ENCODE measurements around the gene RSRP1. TPM values are rescaled to one million over a fixed set of nuclear protein-coding genes. Genes with fewer than 3 reads are reported as not detected.

RSRP1 gene
- total and polyA plus RNA-seq, 2 donors (not counting 3 experiments of a cell fraction or from before 2014, with no cell fraction given), result 50.5 to 99.4 TPM

DNA sequence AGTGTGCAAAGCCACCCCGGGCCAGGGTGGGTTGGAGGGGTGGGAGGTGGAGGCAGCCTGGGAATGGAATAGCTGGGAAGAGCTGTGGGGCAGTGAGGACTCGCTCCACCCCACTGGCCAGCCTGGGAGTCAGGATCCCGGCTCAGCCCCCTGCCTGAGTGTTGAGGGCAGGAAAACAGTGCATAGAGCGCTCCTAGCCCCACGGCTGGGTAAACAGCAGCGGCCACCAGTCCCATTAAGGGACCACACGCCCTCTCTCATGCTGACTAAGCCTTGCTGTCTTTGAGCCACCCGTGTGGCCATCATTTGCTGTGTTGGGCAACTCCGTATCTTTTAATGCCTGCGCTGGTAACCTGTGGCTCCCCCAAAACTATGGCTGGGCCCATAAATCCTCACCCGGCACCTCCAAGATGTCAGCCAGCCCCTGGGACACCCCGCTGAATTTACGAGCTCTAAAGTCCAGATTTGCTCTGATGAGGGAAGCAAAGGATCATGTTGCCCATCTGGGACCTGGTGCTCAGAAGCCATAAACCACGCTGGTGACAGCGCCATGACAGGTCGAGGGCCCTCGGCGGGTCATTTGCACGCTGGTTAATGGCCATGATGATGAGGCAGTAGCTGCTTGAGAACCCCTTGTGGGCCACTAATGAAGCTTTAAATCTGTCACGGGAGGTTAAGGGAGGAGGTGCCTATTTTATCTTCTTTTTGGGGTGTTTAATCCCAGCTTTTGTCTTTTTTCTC is 49.8 kb downstream of the RSRP1 start:
- Histone ChIP-seq H3K9ac (replicated peaks; ENCODE audit: extremely low read depth, insufficient read depth, low read length) (no peak overlapping the region), H4K20me1 (replicated peaks; ENCODE audit: control insufficient read depth, extremely low read depth, insufficient read depth, low read length) (no peaks in the 10 kb centered on the region), H3K36me3 (ENCODE audit: control insufficient read depth in 2 of 2, extremely low read depth in 1 of 2, insufficient read depth in 2 of 2, low read length in 2 of 2) (no peaks in the 10 kb centered on the region), H3K79me2 (ENCODE audit: control insufficient read depth, insufficient read depth, low read length) (no peaks in the 10 kb centered on the region), H3K27me3 (ENCODE audit: control insufficient read depth in 2 of 2, insufficient read depth in 2 of 2, low read length in 2 of 2) (peaks cover 7 to 8% of the 10 kb centered on the region in 2 experiments), H3K9me3 (replicated peaks; ENCODE audit: control insufficient read depth, insufficient read depth, low read length) (no peaks in the 10 kb centered on the region), H3K4me1 (ENCODE audit: control insufficient read depth, extremely low read depth, insufficient read depth, low read length) (no peaks in the 10 kb centered on the region), H2AFZ (ENCODE audit: low read depth, low read length) (no peak overlapping the region), H3K4me2 (ENCODE audit: insufficient read depth, low read length) (no peak overlapping the region), H3K4me3 (replicated peaks in 1 of 3; ENCODE audit: insufficient read depth in 1 of 3, low read depth in 1 of 3, low read length in 3 of 3) (no peak overlapping the region), H3K9me1 (replicated peaks; ENCODE audit: control insufficient read depth, extremely low read depth, insufficient read depth, low read length) (no peaks in the 10 kb centered on the region), H3K27ac (ENCODE audit: insufficient read depth, low read depth, low read length) (no peak overlapping the region)
- BruUV-seq (replicated peaks), result no TSS peak
- TF ChIP-seq POLR2AphosphoS5 (IDR thresholded peaks at IDR 0.05; ENCODE audit: insufficient read depth, low read depth, low read length), result no peak
- no peak for DNase-seq (ENCODE audit: low read depth, low spot score)
- dilution Hi-C loops (cut with MboI; ENCODE audit: extremely low pct_ligation_motif_present, low sequenced_read_pairs) (no loop called here), intact Hi-C loops (cut with micrococcal nuclease) (no loop called here)
- no peak for FAIRE-seq
- CTCF ChIA-PET, result interaction anchor here (1.0 to 1.7 kb wide), 2 partner anchors 12 to 161 kb away, joined by 3 to 4 read pairs; no protein-coding TSS in a partner anchor
- POLR2A ChIA-PET, result no interaction called here

DNA sequence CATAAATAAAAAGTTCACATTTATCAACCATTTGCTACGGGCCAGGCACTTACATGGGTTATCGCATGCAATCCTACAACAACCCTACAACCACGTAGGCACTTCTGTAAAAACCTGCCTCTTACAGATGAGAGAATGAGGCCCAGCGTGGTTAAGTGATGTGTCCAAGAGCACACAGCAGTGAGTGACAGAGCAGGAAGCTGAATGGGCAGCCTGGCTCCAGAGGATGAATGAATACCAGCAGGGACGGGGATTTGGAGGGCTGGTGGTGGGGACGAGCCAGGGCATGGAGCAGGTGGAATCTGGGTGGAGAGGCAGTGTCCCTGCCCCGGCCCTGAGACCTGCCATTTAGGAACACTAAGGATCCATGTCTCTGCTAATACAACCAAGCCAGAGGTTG is 50.4 kb downstream of the RSRP1 start:
- H3K9ac ChIP-seq (replicated peaks; ENCODE audit: extremely low read depth, insufficient read depth, low read length), result no peak overlapping the region
- ChIA-PET POLR2A (no interaction called here), CTCF (interaction anchor here (1.0 to 1.7 kb wide), 2 partner anchors 11 to 160 kb away, joined by 3 to 4 read pairs; no protein-coding TSS in a partner anchor)
- H2AFZ ChIP-seq (ENCODE audit: low read depth, low read length), result no peak overlapping the region
- no peaks in the 10 kb centered on the region for H3K9me1 ChIP-seq (replicated peaks; ENCODE audit: control insufficient read depth, extremely low read depth, insufficient read depth, low read length)
- no peaks in the 10 kb centered on the region for H3K4me1 ChIP-seq (ENCODE audit: control insufficient read depth, extremely low read depth, insufficient read depth, low read length)
- H3K36me3 ChIP-seq (ENCODE audit: control insufficient read depth in 2 of 2, extremely low read depth in 1 of 2, insufficient read depth in 2 of 2, low read length in 2 of 2), result no peaks in the 10 kb centered on the region
- intact Hi-C loops (cut with micrococcal nuclease), result no loop called here
- TF ChIP-seq, protein P1, sequence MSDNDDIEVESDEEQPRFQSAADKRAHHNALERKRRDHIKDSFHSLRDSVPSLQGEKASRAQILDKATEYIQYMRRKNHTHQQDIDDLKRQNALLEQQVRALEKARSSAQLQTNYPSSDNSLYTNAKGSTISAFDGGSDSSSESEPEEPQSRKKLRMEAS (IDR thresholded peaks at IDR 0.05; ENCODE audit: insufficient read depth, insufficient read length), result no peak
- TF ChIP-seq GATA2 (IDR thresholded peaks at IDR 0.05; ENCODE audit: insufficient read depth, insufficient read length, low read depth, low read length), result no peak
- no peak for TF ChIP-seq POLR2AphosphoS5 (IDR thresholded peaks at IDR 0.05; ENCODE audit: insufficient read depth, low read depth, low read length)
- H4K20me1 ChIP-seq (replicated peaks; ENCODE audit: control insufficient read depth, extremely low read depth, insufficient read depth, low read length), result no peaks in the 10 kb centered on the region
- FAIRE-seq (no peak), DNase-seq (ENCODE audit: low read depth, low spot score) (no peak)
- BruUV-seq (replicated peaks), result no TSS peak
- dilution Hi-C loops (cut with MboI; ENCODE audit: extremely low pct_ligation_motif_present, low sequenced_read_pairs), result no loop called here
- H3K27me3 ChIP-seq (ENCODE audit: control insufficient read depth in 2 of 2, insufficient read depth in 2 of 2, low read length in 2 of 2), result peaks cover 7 to 8% of the 10 kb centered on the region in 2 experiments
- no peaks in the 10 kb centered on the region for H3K79me2 ChIP-seq (ENCODE audit: control insufficient read depth, insufficient read depth, low read length)
- H3K4me2 ChIP-seq (ENCODE audit: insufficient read depth, low read length), result no peak overlapping the region
- H3K4me3 ChIP-seq (replicated peaks in 1 of 3; ENCODE audit: insufficient read depth in 1 of 3, low read depth in 1 of 3, low read length in 3 of 3), result no peak overlapping the region
- H3K27ac ChIP-seq (ENCODE audit: insufficient read depth, low read depth, low read length), result no peak overlapping the region
- H3K9me3 ChIP-seq (replicated peaks; ENCODE audit: control insufficient read depth, insufficient read depth, low read length), result no peaks in the 10 kb centered on the region

Measured in endothelial cell of umbilical vein (primary cell).